NCI-H748 (cell line): Measurements from ENCODE around the gene CDC25A.
A peak's percentile ranks its signal among the peaks of the same experiment; 100 is the strongest.
"Not testable (repeated sequence)": the region's sequence is repeated elsewhere in the genome, so short reads cannot be mapped to it uniquely, and the experiment has no call there.

Experiments
- DNase-seq: peaks from one replicate; lab custom pipeline; 2025; ENCODE audit not compliant: unreplicated experiment; lab: John Stamatoyannopoulos, UW

The CDC25A gene

GRCh38 chr3:48188266-48189201 lies at the start of gene CDC25A:
TSS of gene CDC25A (minus strand) at chr3:48188417. CDS start at chr3:48187947, 470 bp downstream.
- DNase-seq, result peak; percentile 98

DNA sequence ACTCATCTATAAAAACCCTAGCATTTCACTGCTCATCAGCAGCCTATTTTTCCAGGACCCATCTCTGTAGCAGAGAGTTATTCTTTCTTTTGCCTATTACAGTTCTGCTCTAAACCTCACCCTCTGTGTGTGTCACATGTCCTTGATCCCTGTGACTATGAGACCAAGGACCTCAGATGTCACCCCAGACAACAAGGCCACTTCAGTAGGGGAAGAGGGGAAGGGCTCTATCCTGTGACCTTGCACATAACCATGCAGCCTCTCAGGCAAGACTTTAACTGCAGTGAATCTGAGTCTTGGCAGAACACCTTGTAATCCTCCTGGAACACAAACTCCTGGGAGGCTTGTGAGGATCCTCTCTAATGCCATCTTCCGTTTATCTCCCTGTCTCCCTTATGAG lies 48.3 kb upstream of the CDC25A start:
- DNase-seq, result no peak

DNA sequence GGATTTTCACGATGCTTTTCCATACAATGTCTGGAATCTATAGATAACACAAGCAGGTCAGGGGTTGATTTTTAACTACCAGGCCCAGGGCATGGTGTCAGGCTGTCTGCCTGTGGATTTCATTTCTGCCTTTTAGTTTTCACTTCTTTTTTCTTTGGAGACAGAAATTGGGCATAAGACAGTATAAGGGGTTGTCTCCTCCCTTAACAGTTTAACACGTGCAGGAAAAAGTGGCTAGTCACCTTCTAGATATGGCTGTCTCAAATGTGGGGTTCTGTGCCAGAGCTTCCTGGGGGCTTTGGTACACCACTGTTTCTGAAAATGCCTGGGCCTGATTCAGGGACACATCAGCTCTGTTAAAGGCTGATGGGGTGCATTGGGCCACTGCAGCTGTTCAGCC lies 45.3 kb upstream of the CDC25A start:
- DNase-seq, result no peak

- DNase-seq, result peak; percentile 90
These were observed 44.5 kb upstream of the CDC25A start for GRCh38 chr3:48232734-48233133.

GRCh38 chr3:48232232-48232631 lies 44.0 kb upstream of the CDC25A start:
- no peak for DNase-seq

DNA sequence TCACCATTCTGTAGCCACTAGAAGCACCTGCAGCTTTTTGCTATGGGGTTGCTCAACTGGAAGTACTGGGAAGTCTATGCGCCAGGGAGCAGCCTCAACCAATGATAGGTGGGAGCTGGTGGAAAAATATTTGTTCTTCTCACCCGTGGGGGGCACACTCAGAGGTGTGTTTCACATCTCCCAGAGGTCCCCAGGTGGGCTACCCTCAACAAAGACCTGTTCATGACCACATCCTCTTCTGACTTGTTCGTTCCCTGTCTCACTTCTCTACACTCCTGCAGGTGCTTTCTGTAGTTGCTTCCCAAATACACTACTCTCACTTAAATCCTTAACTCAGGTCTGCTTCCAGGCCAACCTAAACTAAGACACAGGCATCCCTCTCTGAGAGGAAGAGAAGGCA lies 38.7 kb upstream of the CDC25A start:
- DNase-seq, result no peak

- DNase-seq, result no peak
These were observed 37.4 kb upstream of the CDC25A start for GRCh38 chr3:48225587-48225986.

GRCh38 chr3:48222616-48223513 lies 34.6 kb upstream of the CDC25A start, which contains the start of gene CAMP:
TSS of gene CAMP (plus strand) at chr3:48223495. CDS start at chr3:48223512, 17 bp downstream.
- DNase-seq, result peak; percentile 57

GRCh38 chr3:48220746-48221145 lies 32.5 kb upstream of the CDC25A start:
- no peak for DNase-seq

- DNase-seq, result no peak
These were observed 31.3 kb upstream of the CDC25A start for GRCh38 chr3:48219543-48219942.

DNA sequence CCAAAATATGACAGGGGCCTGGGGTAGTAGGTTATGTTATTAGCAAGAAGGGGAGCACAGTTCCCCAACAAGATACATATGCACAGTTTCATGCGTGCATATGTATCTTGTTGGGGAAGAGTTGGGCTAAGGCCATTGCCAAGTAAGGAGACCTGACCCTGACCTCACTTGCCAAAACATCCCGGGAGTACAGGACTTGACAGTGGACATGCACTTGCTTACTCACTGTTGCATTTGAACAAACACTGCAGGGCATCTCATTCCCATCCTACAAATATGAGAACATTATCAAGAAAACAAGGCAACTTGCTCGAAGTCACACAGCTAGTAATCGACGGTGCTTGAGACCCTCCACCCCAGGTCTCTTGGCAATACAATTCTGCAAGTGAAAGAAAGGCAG lies 30.3 kb upstream of the CDC25A start:
- no peak for DNase-seq

- DNase-seq, result no peak
These were observed 29.2 kb upstream of the CDC25A start for GRCh38 chr3:48217449-48217848.

GRCh38 chr3:48215876-48216275 lies 27.7 kb upstream of the CDC25A start:
- DNase-seq, result no peak

DNA sequence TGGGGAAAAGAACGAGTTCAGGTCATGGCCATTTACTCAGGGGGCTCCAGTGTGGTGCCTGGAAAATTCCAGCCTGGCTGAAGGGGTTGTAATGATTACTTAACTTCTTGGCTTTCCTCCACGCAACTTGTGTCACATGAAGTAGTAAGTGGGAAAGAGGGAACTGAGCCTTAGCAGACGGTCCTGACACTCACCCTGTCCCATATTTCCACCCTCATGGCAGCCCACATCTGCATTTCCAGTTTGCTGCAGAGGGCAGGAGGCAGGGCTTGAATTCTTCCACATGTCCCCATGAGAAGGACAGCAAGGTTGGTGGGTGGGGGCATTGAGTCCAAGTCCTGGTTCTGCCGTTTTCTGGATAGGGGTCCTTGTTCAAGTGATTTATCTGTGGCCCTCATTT lies 27.2 kb upstream of the CDC25A start:
- DNase-seq, result no peak

GRCh38 chr3:48215019-48215418 lies 26.8 kb upstream of the CDC25A start:
- no peak for DNase-seq

DNA sequence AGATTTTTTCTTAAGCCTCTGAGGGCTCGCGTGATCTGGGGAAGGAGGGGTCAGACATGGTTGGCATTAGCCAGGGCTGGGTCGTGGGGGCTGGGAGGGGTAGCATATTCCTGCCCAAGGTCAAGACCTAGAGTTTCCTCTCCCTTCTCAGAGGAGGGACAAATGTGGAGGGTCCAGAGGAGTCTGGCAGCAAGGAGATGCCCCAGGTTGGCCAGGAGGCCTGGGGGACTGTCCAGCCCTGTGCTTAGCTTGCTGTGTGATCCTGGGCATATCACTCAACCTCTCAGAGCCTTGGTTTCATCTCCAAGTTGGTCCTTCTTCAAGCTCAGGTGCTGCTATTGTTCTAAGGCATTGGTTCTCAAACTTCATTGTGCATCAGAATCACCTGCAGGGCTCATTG lies 26.0 kb upstream of the CDC25A start:
- no peak for DNase-seq

GRCh38 chr3:48211776-48212175 lies 23.6 kb upstream of the CDC25A start:
- not testable (repeated sequence) for DNase-seq

GRCh38 chr3:48210534-48210933 lies 22.3 kb upstream of the CDC25A start:
- DNase-seq, result not testable (repeated sequence)

GRCh38 chr3:48209445-48209844 lies 21.2 kb upstream of the CDC25A start:
- DNase-seq, result no peak

DNA sequence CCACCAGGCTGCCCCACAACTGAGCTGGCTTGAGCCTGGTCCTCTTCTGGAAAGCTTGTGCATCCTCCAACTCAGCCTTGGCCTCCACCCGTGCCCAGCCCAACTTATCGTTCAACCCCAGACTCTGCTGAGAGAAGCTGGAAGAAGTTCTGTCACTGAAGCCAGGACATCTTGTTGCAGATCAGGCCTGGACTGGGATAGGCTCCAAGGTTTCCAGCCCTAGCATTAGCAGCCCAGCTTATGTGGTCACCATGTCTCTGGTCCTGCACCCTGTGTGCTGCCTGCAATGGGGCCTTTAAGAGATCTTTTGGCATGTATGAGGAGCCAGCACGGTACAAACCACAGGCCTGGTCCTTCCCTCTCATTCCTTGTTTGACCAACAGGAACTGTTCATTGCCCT lies 19.9 kb upstream of the CDC25A start:
- DNase-seq, result no peak

DNA sequence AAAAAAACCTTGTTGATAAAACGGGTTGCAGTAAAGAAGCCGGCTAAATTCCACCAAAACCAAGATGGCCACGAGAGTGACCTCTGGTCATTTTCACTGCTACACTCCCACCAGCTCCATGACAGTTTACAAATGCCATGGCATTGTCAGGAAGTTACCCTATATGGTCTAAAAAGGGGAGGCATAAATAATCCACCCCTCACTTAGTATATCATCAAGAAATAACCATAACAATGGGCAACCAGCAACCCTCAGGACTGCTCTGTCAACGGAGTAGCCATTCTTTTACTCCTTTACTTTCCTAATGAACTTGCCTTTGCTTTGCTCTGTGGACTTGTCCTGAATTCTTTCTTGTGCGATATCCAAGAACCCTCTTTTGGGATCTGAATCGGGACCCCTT lies 14.4 kb upstream of the CDC25A start:
- no peak for DNase-seq

DNA sequence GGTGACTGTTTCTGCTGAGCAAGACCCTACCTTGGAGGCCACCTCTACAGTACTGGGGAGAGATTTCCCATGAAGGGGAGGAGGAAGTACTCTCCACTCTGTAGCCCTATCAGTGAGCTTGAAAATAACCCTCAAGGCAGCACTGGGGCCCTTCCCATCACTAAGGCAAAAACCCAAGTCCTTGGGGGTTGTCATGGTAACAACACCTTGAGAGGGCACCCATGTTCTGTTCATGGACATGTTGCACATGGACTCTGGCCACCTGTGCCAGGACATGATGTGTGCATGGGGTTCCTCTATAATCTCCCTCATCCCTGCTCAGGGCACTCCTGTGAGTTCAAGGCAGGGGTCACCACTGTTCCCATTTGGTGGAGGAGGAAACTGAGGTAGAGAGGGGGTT lies 10.9 kb upstream of the CDC25A start:
- no peak for DNase-seq
